OCI-LY7 (cell line): ENCODE measurements around the gene ADGRL4.

Source experiments
- CTCF ChIP-seq: fragments of 200-600 bp; sonication (generic); conservative IDR thresholded peaks from 2 replicates; pipeline ENCODE4 v1.5.1; 2014; ENCODE audit warnings: mild to moderate bottlenecking, antibody characterized with exemption, low read length, moderate library complexity, mixed read lengths
- EZH2phosphoT487 ChIP-seq: fragments of 200-600 bp; sonication (generic); IDR thresholded peaks from 2 replicates; pipeline ENCODE4 v1.6.1; 2018; ENCODE audit warnings: low read depth, borderline replicate concordance, mild to moderate bottlenecking, mixed run types, antibody characterized with exemption, low read length, moderate library complexity, mixed read lengths

- TF ChIP-seq CTCF: no peak
- TF ChIP-seq EZH2phosphoT487: no peak
These were observed 152.0 kb downstream of the ADGRL4 start for GRCh38 chr1:78854556-78854955.
